ENCODE results near the gene CIDEA.

DNA sequence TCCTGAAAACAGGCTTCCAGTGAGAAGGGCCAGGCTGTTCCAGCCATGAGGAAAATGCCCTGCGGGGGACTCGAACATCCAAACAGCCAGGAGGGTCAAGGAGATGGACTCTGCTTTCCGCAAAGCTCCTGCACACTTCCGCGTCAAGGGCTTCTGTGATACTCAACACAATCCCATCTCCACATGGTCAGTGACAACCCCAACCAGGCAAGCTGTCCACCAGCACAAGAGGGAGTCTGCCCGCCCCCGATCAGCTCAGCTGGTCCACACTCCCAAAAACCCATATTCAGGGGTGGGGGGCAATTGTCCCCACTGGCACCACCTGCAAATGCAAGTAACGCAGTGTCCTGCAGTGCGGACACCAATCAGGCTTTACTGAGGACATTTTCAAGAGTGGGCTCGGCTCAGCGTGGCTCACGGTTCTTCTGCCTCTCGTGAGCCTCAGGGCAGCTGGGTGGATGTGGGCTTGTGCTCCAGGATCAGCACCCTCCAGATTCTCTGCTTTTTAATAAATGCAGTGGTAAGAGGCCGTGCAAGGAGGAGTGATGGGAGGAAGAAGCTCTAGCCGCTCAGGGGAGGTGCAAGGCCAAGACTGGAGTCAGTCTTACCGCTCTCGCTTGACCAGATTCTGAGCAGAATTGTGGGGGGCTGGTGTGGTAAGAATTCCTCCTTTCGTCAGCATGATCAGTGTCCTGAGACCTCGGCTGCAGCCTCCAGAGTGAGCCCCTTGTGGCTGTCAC, 19.5 kb upstream of the CIDEA start:
- TF ChIP-seq, protein P1, sequence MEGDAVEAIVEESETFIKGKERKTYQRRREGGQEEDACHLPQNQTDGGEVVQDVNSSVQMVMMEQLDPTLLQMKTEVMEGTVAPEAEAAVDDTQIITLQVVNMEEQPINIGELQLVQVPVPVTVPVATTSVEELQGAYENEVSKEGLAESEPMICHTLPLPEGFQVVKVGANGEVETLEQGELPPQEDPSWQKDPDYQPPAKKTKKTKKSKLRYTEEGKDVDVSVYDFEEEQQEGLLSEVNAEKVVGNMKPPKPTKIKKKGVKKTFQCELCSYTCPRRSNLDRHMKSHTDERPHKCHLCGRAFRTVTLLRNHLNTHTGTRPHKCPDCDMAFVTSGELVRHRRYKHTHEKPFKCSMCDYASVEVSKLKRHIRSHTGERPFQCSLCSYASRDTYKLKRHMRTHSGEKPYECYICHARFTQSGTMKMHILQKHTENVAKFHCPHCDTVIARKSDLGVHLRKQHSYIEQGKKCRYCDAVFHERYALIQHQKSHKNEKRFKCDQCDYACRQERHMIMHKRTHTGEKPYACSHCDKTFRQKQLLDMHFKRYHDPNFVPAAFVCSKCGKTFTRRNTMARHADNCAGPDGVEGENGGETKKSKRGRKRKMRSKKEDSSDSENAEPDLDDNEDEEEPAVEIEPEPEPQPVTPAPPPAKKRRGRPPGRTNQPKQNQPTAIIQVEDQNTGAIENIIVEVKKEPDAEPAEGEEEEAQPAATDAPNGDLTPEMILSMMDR (IDR thresholded peaks at IDR 0.05) = no peak
- TF ChIP-seq POLR2A (IDR thresholded peaks at IDR 0.05) = no peak

Data from testis (tissue), 2 donors.